PC-3 (cell line): ENCODE measurements around the gene SGCD. TPM values are rescaled to one million over a fixed set of nuclear protein-coding genes. Genes with fewer than 3 reads are reported as not detected.

Source experiments
- ATAC-seq: fragments of 200-7000 bp; cut with Tn5 transposase; 2 replicates; pipeline ENCODE4 v1.9.1; 2020; ENCODE audit warnings: mild to moderate bottlenecking, moderate library complexity
- BruUV-seq: library from RNA; stranded (reverse); fragments of 400-500 nt; replicated peaks from 2 replicates; lab custom pipeline; 2021; lab: Mats Ljungman, UMichigan
- CTCF ChIA-PET: fragments of 300-600 bp; sonication (Branson Sonifier 250); formaldehyde crosslinking; loops from one replicate; lab custom pipeline; 2022; ENCODE audit warnings: antibody characterized with exemption; lab: Charles Lee
- POLR2A ChIA-PET: fragments of 300-600 bp; sonication (Branson Sonifier 250); formaldehyde crosslinking; loops from one replicate; lab custom pipeline; 2022; ENCODE audit warnings: antibody characterized with exemption; ENCODE audit not compliant: unreplicated experiment; lab: Charles Lee
- DNase-seq: peaks from one replicate; pipeline ENCODE4 v3.0.0-alpha.2; 2015
- H2AFZ ChIP-seq: fragments of 300-600 bp; sonication (generic); 2 replicates; pipeline ENCODE4 v1.6.0; 2016; ENCODE audit warnings: antibody characterized with exemption, low read length
- H3F3A ChIP-seq: fragments of 300-600 bp; sonication (generic); one replicate; pipeline ENCODE4 v1.6.0; 2017; ENCODE audit warnings: antibody characterized with exemption, low read length, control low read depth, mild to moderate bottlenecking; ENCODE audit not compliant: unreplicated experiment
- H3K27ac ChIP-seq: fragments of 300-600 bp; sonication (generic); 2 replicates; pipeline ENCODE4 v1.5.1; 2016; ENCODE audit warnings: mild to moderate bottlenecking, low read length
- H3K27me3 ChIP-seq: fragments of 300-600 bp; sonication (generic); 2 replicates; pipeline ENCODE4 v1.6.1; 2016; ENCODE audit warnings: low read length, mixed read lengths
- H3K36me3 ChIP-seq: fragments of 300-600 bp; sonication (generic); 2 replicates; pipeline ENCODE4 v1.6.1; 2016; ENCODE audit warnings: low read depth, mixed run types, low read length, mixed read lengths
- H3K4me1 ChIP-seq: fragments of 300-600 bp; sonication (generic); 2 replicates; pipeline ENCODE4 v1.5.1; 2016; ENCODE audit warnings: low read length; ENCODE audit not compliant: insufficient read depth
- H3K4me2 ChIP-seq: fragments of 300-600 bp; sonication (generic); 2 replicates; pipeline ENCODE4 v1.6.0; 2016; ENCODE audit warnings: low read length
- H3K4me3 ChIP-seq: fragments of 300-600 bp; sonication (generic); 2 replicates; pipeline ENCODE4 v1.5.1; 2016; ENCODE audit warnings: mild to moderate bottlenecking, low read length, mixed read lengths
- H3K79me2 ChIP-seq: fragments of 300-600 bp; sonication (generic); 2 replicates; pipeline ENCODE4 v1.6.1; 2017; ENCODE audit warnings: low read length, mixed read lengths
- H3K9ac ChIP-seq: fragments of 300-600 bp; sonication (generic); 2 replicates; pipeline ENCODE4 v1.6.0; 2016; ENCODE audit warnings: mild to moderate bottlenecking, low read length
- H3K9me2 ChIP-seq: fragments of 300-600 bp; sonication (generic); replicated peaks from 2 replicates; pipeline ENCODE4 v1.6.1; 2016; ENCODE audit warnings: mixed run types, low read length, mixed read lengths
- H3K9me3 ChIP-seq: fragments of 300-600 bp; sonication (generic); 2 replicates; pipeline ENCODE4 v1.6.1; 2016; ENCODE audit warnings: low read length, mixed read lengths
- H4K20me1 ChIP-seq: fragments of 300-600 bp; sonication (generic); 2 replicates; pipeline ENCODE4 v1.6.1; 2016; ENCODE audit warnings: low read length, mixed read lengths
- CTCF ChIP-seq: fragments of 300-600 bp; sonication (generic); conservative IDR thresholded peaks from 2 replicates; pipeline ENCODE4 v1.5.1; 2017; ENCODE audit warnings: antibody characterized with exemption, low read depth, mild to moderate bottlenecking, low read length
- EZH2 ChIP-seq: fragments of 300-600 bp; sonication (generic); IDR thresholded peaks from one replicate; pipeline ENCODE4 v1.6.1; 2017; ENCODE audit warnings: antibody characterized with exemption, mild to moderate bottlenecking, low read length; ENCODE audit not compliant: unreplicated experiment
- EZH2phosphoT487 ChIP-seq: fragments of 300-600 bp; sonication (generic); IDR thresholded peaks from 2 replicates; pipeline ENCODE4 v1.6.1; 2018; ENCODE audit warnings: mild to moderate bottlenecking, antibody characterized with exemption, low read length, borderline replicate concordance
- intact Hi-C: fragments of 100-400 bp; cut with micrococcal nuclease; formaldehyde crosslinking; loops from 2 replicates; pipeline ENCODE4 v1.9.0; 2023
- total RNA-seq: library from RNA; depleted of rRNA; stranded (reverse); fragments of >200 nt; gene quantifications from 2 replicates; pipeline ENCODE4 v1.2.3, GENCODE V29; 2014

SGCD gene
- total RNA-seq, 1 experiment from 2014 or later = 0.15 TPM

- TF ChIP-seq EZH2 (no peak), EZH2phosphoT487 (no peak), CTCF (no peak)
- ATAC-seq (no peak), DNase-seq (no peak)
- Histone ChIP-seq H3K4me2 (no peak overlapping the region), H4K20me1 (no peaks in the 10 kb centered on the region), H3K79me2 (no peaks in the 10 kb centered on the region), H3K27me3 (no peaks in the 10 kb centered on the region), H3K4me1 (no peaks in the 10 kb centered on the region), H2AFZ (no peak overlapping the region), H3K36me3 (no peaks in the 10 kb centered on the region), H3K9me3 (no peaks in the 10 kb centered on the region), H3K9me2 (no peaks in the 10 kb centered on the region), H3F3A (no peaks in the 10 kb centered on the region), H3K4me3 (no peak overlapping the region), H3K27ac (no peak overlapping the region), H3K9ac (no peak overlapping the region)
- ChIA-PET POLR2A (no interaction called here), CTCF (no interaction called here)
- no TSS peak for BruUV-seq
- intact Hi-C loops = no loop called here
These were observed 196.6 kb downstream of the SGCD start for GRCh38 chr5:156523607-156524006.

DNA sequence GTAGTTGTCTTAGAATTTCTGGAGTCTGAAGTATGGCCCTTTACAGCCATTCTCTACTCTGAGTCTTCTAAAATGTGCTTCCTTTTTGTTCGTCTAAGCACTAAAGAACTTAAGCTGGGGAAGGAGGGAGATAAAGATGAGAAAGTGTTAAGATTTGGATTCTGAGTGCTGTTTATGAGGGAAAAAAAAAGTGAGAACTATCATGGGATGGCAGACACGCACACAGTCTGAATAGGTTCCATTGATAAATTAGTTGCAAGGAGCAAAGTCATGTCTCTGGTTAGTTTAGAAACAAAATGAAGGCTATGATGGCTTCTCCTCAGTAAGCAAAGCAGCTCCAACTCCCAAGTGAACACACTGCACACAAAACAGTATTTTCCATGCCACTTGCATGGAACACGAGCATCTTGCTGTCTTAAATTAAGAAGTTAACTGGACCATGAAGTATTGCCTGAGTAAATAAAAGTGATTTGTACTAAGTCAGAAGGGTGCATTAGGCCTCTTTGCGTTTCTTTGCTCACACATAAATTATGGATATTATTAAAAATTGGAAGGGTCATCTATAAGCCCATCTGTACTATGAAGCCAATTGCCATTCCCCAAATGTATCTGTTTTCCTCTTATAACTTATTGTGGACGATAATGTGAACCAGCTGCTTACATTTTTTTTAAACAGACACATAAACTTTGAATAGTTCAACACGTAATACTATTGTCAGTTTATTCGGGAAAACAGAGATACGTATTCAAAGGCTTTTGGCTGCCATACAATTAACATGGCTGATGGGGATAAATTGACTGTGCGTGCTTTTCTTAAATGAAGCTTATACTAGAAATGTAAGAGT is 199.3 kb downstream of the SGCD start:
- Histone ChIP-seq H3K9me3 (no peaks in the 10 kb centered on the region), H3K36me3 (no peaks in the 10 kb centered on the region), H3F3A (no peaks in the 10 kb centered on the region), H4K20me1 (no peaks in the 10 kb centered on the region), H3K79me2 (no peaks in the 10 kb centered on the region), H2AFZ (no peak overlapping the region), H3K27me3 (no peaks in the 10 kb centered on the region), H3K27ac (no peak overlapping the region), H3K9me2 (no peaks in the 10 kb centered on the region), H3K4me3 (no peak overlapping the region), H3K4me1 (no peaks in the 10 kb centered on the region), H3K4me2 (no peak overlapping the region), H3K9ac (no peak overlapping the region)
- POLR2A ChIA-PET = no interaction called here
- ATAC-seq = no peak
- TF ChIP-seq EZH2 (no peak), EZH2phosphoT487 (no peak), CTCF (no peak)
- CTCF ChIA-PET = no interaction called here
- no peak for DNase-seq
- intact Hi-C loops = no loop called here
- no TSS peak for BruUV-seq

DNA sequence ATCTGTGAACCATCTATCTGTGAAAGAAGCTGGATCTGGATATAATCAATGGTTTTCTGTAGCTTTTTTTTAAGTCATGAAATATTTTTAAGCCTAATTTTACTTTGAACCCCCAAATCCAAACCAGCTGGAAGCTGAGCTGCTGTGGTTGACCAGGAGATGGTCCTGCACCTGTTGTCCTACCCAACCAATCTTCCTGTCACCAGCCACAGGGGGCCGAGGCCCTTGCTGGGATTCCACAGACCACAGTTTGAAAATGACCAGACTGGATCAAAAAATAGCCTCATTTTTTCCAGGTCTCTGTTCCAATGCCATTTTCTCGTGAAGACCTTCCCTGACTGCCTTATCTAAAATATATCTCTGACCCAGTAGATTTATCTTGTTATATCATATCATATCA is 200.6 kb downstream of the SGCD start:
- no peaks in the 10 kb centered on the region for H3K27me3 ChIP-seq
- no peaks in the 10 kb centered on the region for H3K79me2 ChIP-seq
- H3K36me3 ChIP-seq = no peaks in the 10 kb centered on the region
- no peak for TF ChIP-seq EZH2phosphoT487
- no peak overlapping the region for H3K4me2 ChIP-seq
- DNase-seq (no peak), ATAC-seq (no peak)
- no peaks in the 10 kb centered on the region for H3F3A ChIP-seq
- intact Hi-C loops = no loop called here
- H3K27ac ChIP-seq = no peak overlapping the region
- no peak overlapping the region for H3K4me3 ChIP-seq
- H3K9me3 ChIP-seq = no peaks in the 10 kb centered on the region
- H4K20me1 ChIP-seq = no peaks in the 10 kb centered on the region
- H3K9ac ChIP-seq = no peak overlapping the region
- CTCF ChIA-PET = no interaction called here
- no peaks in the 10 kb centered on the region for H3K4me1 ChIP-seq
- no peak overlapping the region for H2AFZ ChIP-seq
- POLR2A ChIA-PET = no interaction called here
- no TSS peak for BruUV-seq
- no peaks in the 10 kb centered on the region for H3K9me2 ChIP-seq
